SW 1271 (cell line): ENCODE results near the gene ABCC5.

Source experiments
- DNase-seq, 2 experiments: peaks; one replicate each; lab custom pipeline; 2025; lab: John Stamatoyannopoulos, UW

The ABCC5 gene

GRCh38 chr3:183975981-183976662 lies 41.6 kb downstream of the ABCC5 start:
- no peak for DNase-seq

- no peak for DNase-seq
Measured at GRCh38 chr3:183968666-183969245, 48.9 kb downstream of the ABCC5 start.

- DNase-seq: no peak
Measured at GRCh38 chr3:183967693-183968092, 50.0 kb downstream of the ABCC5 start.

GRCh38 chr3:183966361-183966791 lies 51.3 kb downstream of the ABCC5 start:
- no peak for DNase-seq

GRCh38 chr3:183962807-183963206 lies 54.9 kb downstream of the ABCC5 start:
- DNase-seq: no peak

GRCh38 chr3:183959214-183959613 lies 58.5 kb downstream of the ABCC5 start:
- DNase-seq: no peak

- DNase-seq: no peak
Measured at GRCh38 chr3:183958775-183959174, 58.9 kb downstream of the ABCC5 start.

- no peak for DNase-seq
Measured at GRCh38 chr3:183958226-183958625, 59.5 kb downstream of the ABCC5 start.

- DNase-seq: no peak
Measured at GRCh38 chr3:183954875-183955274, 62.8 kb downstream of the ABCC5 start.

GRCh38 chr3:183953471-183954070 lies 64.1 kb downstream of the ABCC5 start:
- no peak for DNase-seq

- DNase-seq: no peak
Measured at GRCh38 chr3:183951459-183951858, 66.2 kb downstream of the ABCC5 start.

GRCh38 chr3:183949690-183950089 lies 68.0 kb downstream of the ABCC5 start:
- DNase-seq: no peak

- DNase-seq: no peak
Measured at GRCh38 chr3:183946037-183946436, 71.6 kb downstream of the ABCC5 start.

GRCh38 chr3:183944775-183945174 lies 72.9 kb downstream of the ABCC5 start:
- no peak for DNase-seq

GRCh38 chr3:183943739-183944138 lies 73.9 kb downstream of the ABCC5 start:
- DNase-seq: no peak

GRCh38 chr3:183941216-183941615 lies 76.5 kb downstream of the ABCC5 start:
- DNase-seq: no peak

- DNase-seq: no peak
Measured at GRCh38 chr3:183937601-183938286, 79.9 kb downstream of the ABCC5 start.

GRCh38 chr3:183933160-183933559 lies 84.5 kb downstream of the ABCC5 start:
- no peak for DNase-seq

GRCh38 chr3:183931881-183932280 lies 85.8 kb downstream of the ABCC5 start:
- no peak for DNase-seq

GRCh38 chr3:183930086-183930485 lies 87.6 kb downstream of the ABCC5 start:
- DNase-seq: no peak

GRCh38 chr3:183927059-183927458 lies 90.6 kb downstream of the ABCC5 start:
- DNase-seq: no peak

- DNase-seq: no peak
Measured at GRCh38 chr3:183924956-183925355, 92.7 kb downstream of the ABCC5 start.

- no peak for DNase-seq
Measured at GRCh38 chr3:183924543-183924942, 93.1 kb downstream of the ABCC5 start.
